SU-DHL-6 (cell line): Measurements from ENCODE around the gene PPARD.

Experiments used
- H2AFZ ChIP-seq: fragments of 200-600 bp; sonication (generic); 2 replicates; pipeline ENCODE4 v1.6.1; 2014; ENCODE audit warnings: low read depth, mild to moderate bottlenecking, moderate library complexity, mixed read lengths, antibody characterized with exemption, low read length; ENCODE audit not compliant: severe bottlenecking
- H3F3A ChIP-seq: fragments of 200-600 bp; shearing (Covaris generic); 2 replicates; pipeline ENCODE4 v1.6.0; 2016; ENCODE audit warnings: antibody characterized with exemption, mild to moderate bottlenecking; ENCODE audit not compliant: insufficient read depth
- H3K27ac ChIP-seq: fragments of 200-600 bp; sonication (generic); 2 replicates; pipeline ENCODE4 v1.5.1; 2016; ENCODE audit warnings: low read depth, mild to moderate bottlenecking, low read length, moderate library complexity, mixed read lengths
- H3K27me3 ChIP-seq: fragments of 200-600 bp; sonication (generic), shearing (Covaris generic); 2 replicates; pipeline ENCODE4 v1.6.0; 2014; ENCODE audit warnings: mild to moderate bottlenecking, low read length
- H3K36me3 ChIP-seq: fragments of 200-600 bp; sonication (generic); 2 replicates; pipeline ENCODE4 v1.6.1; 2014; ENCODE audit warnings: mild to moderate bottlenecking, low read length, mixed read lengths
- H3K4me2 ChIP-seq: fragments of 300-600, 200-600 bp; shearing (Covaris generic), sonication (generic); 2 replicates; pipeline ENCODE4 v1.6.0; 2014; ENCODE audit warnings: low read length, low read depth, mild to moderate bottlenecking; ENCODE audit not compliant: poor library complexity, severe bottlenecking
- H3K4me3 ChIP-seq: fragments of 200-600 bp; sonication (generic); 2 replicates; pipeline ENCODE4 v1.5.1; 2014; ENCODE audit warnings: antibody characterized with exemption, low read length, mild to moderate bottlenecking, mixed read lengths; ENCODE audit not compliant: insufficient read depth, poor library complexity, severe bottlenecking
- H3K79me2 ChIP-seq: fragments of 200-600 bp; sonication (generic); 2 replicates; pipeline ENCODE4 v1.6.1; 2014; ENCODE audit warnings: mild to moderate bottlenecking, low read length, moderate library complexity; ENCODE audit not compliant: insufficient read depth
- H3K9ac ChIP-seq: fragments of 200-600 bp; sonication (generic); 2 replicates; pipeline ENCODE4 v1.7.0; 2014; ENCODE audit warnings: mild to moderate bottlenecking, low read length
- H3K9me2 ChIP-seq: fragments of 200-600 bp; sonication (generic); replicated peaks from 2 replicates; pipeline ENCODE4 v1.6.1; 2014; ENCODE audit warnings: low read length; ENCODE audit not compliant: insufficient read depth
- H3K9me3 ChIP-seq: fragments of 200-600 bp; sonication (generic); 2 replicates; pipeline ENCODE4 v1.6.1; 2014; ENCODE audit warnings: low read length, mixed read lengths; ENCODE audit not compliant: insufficient read depth
- H4K20me1 ChIP-seq: fragments of 200-600 bp; sonication (generic); 2 replicates; pipeline ENCODE4 v1.6.1; 2014; ENCODE audit warnings: low read depth, mild to moderate bottlenecking, antibody characterized with exemption, low read length, moderate library complexity, mixed read lengths
- EZH2phosphoT487 ChIP-seq: fragments of 200-600 bp; sonication (generic), shearing (Covaris generic); conservative IDR thresholded peaks from 2 replicates; pipeline ENCODE4 v1.6.1; 2018; ENCODE audit warnings: mild to moderate bottlenecking, antibody characterized with exemption, low read length, moderate library complexity, mixed read lengths
- TF ChIP-seq, protein P1 (sequence below): fragments of 200-600 bp; sonication (generic); IDR thresholded peaks from one replicate; pipeline ENCODE4 v1.5.1; 2017; ENCODE audit warnings: antibody characterized with exemption, mild to moderate bottlenecking, low read length, moderate library complexity; ENCODE audit not compliant: insufficient read depth, poor library complexity, severe bottlenecking

The PPARD gene

GRCh38 chr6:35439308-35439707 is 97.0 kb downstream of the PPARD start:
- no peaks in the 10 kb centered on the region for H4K20me1 ChIP-seq
- no peak overlapping the region for H3K4me3 ChIP-seq
- no peaks in the 10 kb centered on the region for H3K27me3 ChIP-seq
- no peaks in the 10 kb centered on the region for H3F3A ChIP-seq
- H3K9me3 ChIP-seq = no peaks in the 10 kb centered on the region
- H2AFZ ChIP-seq = no peak overlapping the region
- H3K9me2 ChIP-seq = no peaks in the 10 kb centered on the region
- H3K9ac ChIP-seq = no peak overlapping the region
- H3K79me2 ChIP-seq = no peaks in the 10 kb centered on the region
- no peak overlapping the region for H3K4me2 ChIP-seq
- H3K27ac ChIP-seq = no peak overlapping the region
- H3K36me3 ChIP-seq = no peaks in the 10 kb centered on the region
- TF ChIP-seq EZH2phosphoT487 = no peak
- TF ChIP-seq, protein P1, sequence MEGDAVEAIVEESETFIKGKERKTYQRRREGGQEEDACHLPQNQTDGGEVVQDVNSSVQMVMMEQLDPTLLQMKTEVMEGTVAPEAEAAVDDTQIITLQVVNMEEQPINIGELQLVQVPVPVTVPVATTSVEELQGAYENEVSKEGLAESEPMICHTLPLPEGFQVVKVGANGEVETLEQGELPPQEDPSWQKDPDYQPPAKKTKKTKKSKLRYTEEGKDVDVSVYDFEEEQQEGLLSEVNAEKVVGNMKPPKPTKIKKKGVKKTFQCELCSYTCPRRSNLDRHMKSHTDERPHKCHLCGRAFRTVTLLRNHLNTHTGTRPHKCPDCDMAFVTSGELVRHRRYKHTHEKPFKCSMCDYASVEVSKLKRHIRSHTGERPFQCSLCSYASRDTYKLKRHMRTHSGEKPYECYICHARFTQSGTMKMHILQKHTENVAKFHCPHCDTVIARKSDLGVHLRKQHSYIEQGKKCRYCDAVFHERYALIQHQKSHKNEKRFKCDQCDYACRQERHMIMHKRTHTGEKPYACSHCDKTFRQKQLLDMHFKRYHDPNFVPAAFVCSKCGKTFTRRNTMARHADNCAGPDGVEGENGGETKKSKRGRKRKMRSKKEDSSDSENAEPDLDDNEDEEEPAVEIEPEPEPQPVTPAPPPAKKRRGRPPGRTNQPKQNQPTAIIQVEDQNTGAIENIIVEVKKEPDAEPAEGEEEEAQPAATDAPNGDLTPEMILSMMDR = no peak

DNA sequence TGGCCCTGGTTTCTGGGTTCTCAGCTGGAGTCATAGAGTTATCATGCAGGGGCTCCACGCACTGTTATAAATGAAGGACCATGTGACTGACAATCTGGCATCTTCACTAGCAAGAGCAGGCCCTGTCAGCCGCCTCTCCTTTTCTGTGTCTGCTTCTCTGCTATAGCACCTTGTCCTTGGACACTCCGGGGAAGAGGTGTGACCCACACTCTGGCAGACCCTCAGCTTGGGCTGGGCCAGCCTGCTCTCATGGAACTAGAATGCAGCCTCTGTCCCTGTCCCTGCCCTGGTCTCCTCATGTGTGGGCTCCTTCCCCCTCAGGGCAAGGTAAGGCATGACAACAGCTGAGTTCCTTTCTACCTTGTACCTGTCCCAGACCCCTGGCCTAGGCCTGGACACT is 98.8 kb downstream of the PPARD start:
- H3F3A ChIP-seq = no peaks in the 10 kb centered on the region
- H3K27me3 ChIP-seq = no peaks in the 10 kb centered on the region
- H3K4me2 ChIP-seq = no peak overlapping the region
- H3K4me3 ChIP-seq = no peak overlapping the region
- no peaks in the 10 kb centered on the region for H3K36me3 ChIP-seq
- TF ChIP-seq, protein P1 = no peak
- TF ChIP-seq EZH2phosphoT487 = no peak
- H3K9ac ChIP-seq = no peak overlapping the region
- no peak overlapping the region for H3K27ac ChIP-seq
- no peaks in the 10 kb centered on the region for H3K9me2 ChIP-seq
- no peaks in the 10 kb centered on the region for H4K20me1 ChIP-seq
- H3K9me3 ChIP-seq = no peaks in the 10 kb centered on the region
- H2AFZ ChIP-seq = no peak overlapping the region
- H3K79me2 ChIP-seq = no peaks in the 10 kb centered on the region

DNA sequence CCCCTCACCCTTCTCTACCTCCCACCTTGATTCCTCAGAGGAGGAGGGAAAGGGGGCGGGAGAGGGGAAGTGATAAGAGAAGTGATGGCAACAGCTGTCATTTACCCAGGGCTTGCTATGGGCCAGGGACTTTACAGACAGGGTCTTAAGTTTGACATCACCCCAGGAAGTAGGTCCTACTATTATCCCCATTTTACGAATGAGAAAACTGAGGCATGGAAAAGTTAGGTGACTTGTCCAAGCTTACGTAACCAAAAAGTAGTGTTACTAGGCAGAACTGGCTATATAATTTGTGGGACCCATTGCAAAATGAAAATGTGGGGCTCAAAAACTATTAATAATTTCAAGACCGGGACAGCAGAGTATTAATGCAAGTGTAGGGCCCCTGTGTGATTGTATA is 99.3 kb downstream of the PPARD start:
- Histone ChIP-seq H3K9me3 (no peaks in the 10 kb centered on the region), H3K27me3 (no peaks in the 10 kb centered on the region), H2AFZ (no peak overlapping the region), H3F3A (no peaks in the 10 kb centered on the region), H3K9ac (no peak overlapping the region), H3K9me2 (no peaks in the 10 kb centered on the region), H3K79me2 (no peaks in the 10 kb centered on the region), H3K4me3 (no peak overlapping the region), H3K36me3 (no peaks in the 10 kb centered on the region), H4K20me1 (no peaks in the 10 kb centered on the region), H3K27ac (no peak overlapping the region), H3K4me2 (no peak overlapping the region)
- TF ChIP-seq, protein P1 = no peak
- no peak for TF ChIP-seq EZH2phosphoT487

GRCh38 chr6:35442693-35443092 is 100.3 kb downstream of the PPARD start:
- H3K27me3 ChIP-seq = no peaks in the 10 kb centered on the region
- no peaks in the 10 kb centered on the region for H3K36me3 ChIP-seq
- no peak overlapping the region for H3K9ac ChIP-seq
- H3K9me3 ChIP-seq = no peaks in the 10 kb centered on the region
- H3K27ac ChIP-seq = no peak overlapping the region
- no peaks in the 10 kb centered on the region for H3K9me2 ChIP-seq
- no peaks in the 10 kb centered on the region for H4K20me1 ChIP-seq
- TF ChIP-seq, protein P1 = no peak
- no peak for TF ChIP-seq EZH2phosphoT487
- H3K4me2 ChIP-seq = no peak overlapping the region
- H3K79me2 ChIP-seq = no peaks in the 10 kb centered on the region
- no peaks in the 10 kb centered on the region for H3F3A ChIP-seq
- H3K4me3 ChIP-seq = no peak overlapping the region
- H2AFZ ChIP-seq = no peak overlapping the region
